Esophagus squamous epithelium (tissue), 5 donors: ENCODE data around the gene OBP2A. TPM values are rescaled to one million over a fixed set of nuclear protein-coding genes. Genes with fewer than 3 reads are reported as not detected.

Experiments used
- DNase-seq: peaks from one replicate; lab custom pipeline; 2025; lab: John Stamatoyannopoulos, UW
- H3K27ac ChIP-seq, 4 donors: fragments of 200-600 bp; sonication (generic); one replicate each; pipeline ENCODE4 v1.5.1; 2016 to 2019; ENCODE audit warnings: mild to moderate bottlenecking in 1 of 4
- H3K27me3 ChIP-seq, 4 donors: fragments of 200-600 bp; sonication (generic); 1 replicate in 3 of 4; 2 replicates in 1 of 4; pipeline versions ENCODE4 v1.5.1 to v1.6.0; 2017 to 2021; ENCODE audit warnings: antibody characterized with exemption in 1 of 4
- H3K36me3 ChIP-seq, 3 donors: fragments of 200-600 bp; sonication (generic); one replicate each; pipeline ENCODE4 v1.5.1; 2016 to 2019
- H3K4me1 ChIP-seq, 3 donors: fragments of 200-600 bp; sonication (generic); one replicate each; pipeline ENCODE4 v1.5.1; 2017 to 2019
- H3K4me3 ChIP-seq, 4 donors: fragments of 200-600 bp; sonication (generic); 1 replicate in 3 of 4; 2 replicates in 1 of 4; pipeline ENCODE4 v1.5.1; 2016 to 2019; ENCODE audit warnings: mild to moderate bottlenecking in 2 of 4, moderate library complexity in 1 of 4
- H3K9me3 ChIP-seq, 3 donors: fragments of 200-600 bp; sonication (generic); one replicate each; pipeline ENCODE4 v1.5.1; 2016 to 2019
- CTCF ChIP-seq, 6 experiments: fragments of 450-650 bp in 4 of 6; fragments of 200-600 bp in 2 of 6; sonication (generic) in 2 of 6; IDR thresholded peaks; one replicate each; pipeline ENCODE4 v1.5.1; 2016 to 2019; ENCODE audit warnings: antibody characterized with exemption in 6 of 6, mild to moderate bottlenecking in 4 of 6, moderate library complexity in 4 of 6
- POLR2A ChIP-seq, 4 donors: fragments of 450-650 bp; IDR thresholded peaks; one replicate each; pipeline ENCODE4 v1.6.1; 2017; ENCODE audit warnings: antibody characterized with exemption in 4 of 4, mild to moderate bottlenecking in 4 of 4, moderate library complexity in 3 of 4
- WGBS, 2 donors: methylation state at CpG; one replicate each; pipeline ENCODE4 v1.1.5; 2018; 5-methylcytosine and 5-hydroxymethylcytosine counted together
- intact Hi-C: fragments of 100-400 bp; cut with DNase I; formaldehyde crosslinking; loops from one replicate; pipeline ENCODE4 v1.15.0; 2022
- total RNA-seq, 4 donors: library from RNA; depleted of rRNA; stranded (reverse); fragments of >200 nt; gene quantifications; one replicate each; pipeline ENCODE4 v1.1.0, GENCODE V29; 2016
- donor health status: DM: yes; HTN: yes; CAD: no.

Gene OBP2A
- total RNA-seq, 4 donors from 2014 or later: not detected

GRCh38 chr9:135588371-135588770 is 42.4 kb downstream of the OBP2A start:
- no peak overlapping the region for H3K4me3 ChIP-seq
- no peak for DNase-seq
- no peaks in the 10 kb centered on the region for H3K4me1 ChIP-seq
- H3K9me3 ChIP-seq: no peaks in the 10 kb centered on the region
- intact Hi-C loops: no loop called here
- WGBS, 2 donors: 89% methylated on average over 3 of the region's 9 CpGs; no CpG with 5 or more reads in 1 of the 2 donors
- no peaks in the 10 kb centered on the region for H3K36me3 ChIP-seq
- TF ChIP-seq CTCF (IDR thresholded peaks at IDR 0.05): no peak
- no peak for TF ChIP-seq POLR2A (IDR thresholded peaks at IDR 0.05)
- H3K27me3 ChIP-seq: peaks cover 0 to 71% (median 0%) of the 10 kb centered on the region in 4 donors
- H3K27ac ChIP-seq: no peak overlapping the region

GRCh38 chr9:135588886-135589595 is 43.1 kb downstream of the OBP2A start:
- TF ChIP-seq POLR2A (IDR thresholded peaks at IDR 0.05) (no peak), CTCF (IDR thresholded peaks at IDR 0.05) (no peak)
- H3K9me3 ChIP-seq: no peaks in the 10 kb centered on the region
- H3K4me1 ChIP-seq: no peaks in the 10 kb centered on the region
- no peak overlapping the region for H3K27ac ChIP-seq
- 60 to 93% methylated on average over 1 to 3 of the region's 20 CpGs for WGBS, 2 donors
- DNase-seq: no peak
- no peaks in the 10 kb centered on the region for H3K36me3 ChIP-seq
- H3K4me3 ChIP-seq: no peak overlapping the region
- intact Hi-C loops: no loop called here
- peaks cover 0 to 65% (median 0%) of the 10 kb centered on the region in 4 donors for H3K27me3 ChIP-seq

GRCh38 chr9:135589596-135590485 is 43.9 kb downstream of the OBP2A start:
- DNase-seq: no peak
- WGBS, 2 donors: 64 to 81% methylated on average over 5 to 9 of the region's 15 CpGs
- no peaks in the 10 kb centered on the region for H3K36me3 ChIP-seq
- peaks cover 0 to 64% (median 0%) of the 10 kb centered on the region in 4 donors for H3K27me3 ChIP-seq
- intact Hi-C loops: no loop called here
- TF ChIP-seq CTCF (IDR thresholded peaks at IDR 0.05) (no peak), POLR2A (IDR thresholded peaks at IDR 0.05) (no peak)
- no peaks in the 10 kb centered on the region for H3K4me1 ChIP-seq
- H3K4me3 ChIP-seq: no peak overlapping the region
- H3K9me3 ChIP-seq: no peaks in the 10 kb centered on the region
- no peak overlapping the region for H3K27ac ChIP-seq

- Histone ChIP-seq H3K9me3 (no peaks in the 10 kb centered on the region), H3K4me3 (no peak overlapping the region), H3K36me3 (no peaks in the 10 kb centered on the region), H3K27ac (no peak overlapping the region), H3K27me3 (peaks cover 0 to 60% (median 0%) of the 10 kb centered on the region in 4 donors), H3K4me1 (no peaks in the 10 kb centered on the region)
- no peak for DNase-seq
- intact Hi-C loops: no loop called here
- 79 to 86% methylated on average over 17 to 23 of the region's 25 CpGs for WGBS, 2 donors
- TF ChIP-seq POLR2A (IDR thresholded peaks at IDR 0.05) (no peak), CTCF (IDR thresholded peaks at IDR 0.05) (no peak)
Observed at GRCh38 chr9:135590486-135591079, 44.7 kb downstream of the OBP2A start.
